Stimulated activated naive CD8-positive, alpha-beta T cell treated with anti-CD3 and anti-CD28 coated beads, Interleukin-15, amount 100 ng/mL, for 72 hours (primary cell): ENCODE measurements around the gene ENKUR.
"Not testable (repeated sequence)": the region's sequence is repeated elsewhere in the genome, so short reads cannot be mapped to it uniquely, and the experiment has no call there.

Experiments used
- ATAC-seq: fragments of 150-1000 bp; cut with Tn5 transposase; 2 replicates; pipeline ENCODE4 v1.10.0; 2021; ENCODE audit warnings: mild to moderate bottlenecking, moderate library complexity
- DNase-seq, 2 donors: peaks; one replicate each; pipeline ENCODE4 v3.0.0; 2021 to 2022
- H3K27ac Mint-ChIP-seq, 2 donors: one replicate each; pipeline ENCODE4 v1.8.0; 2022; ENCODE audit warnings: mild to moderate bottlenecking in 2 of 2, mixed read lengths in 2 of 2, moderate library complexity in 2 of 2
- H3K27me3 Mint-ChIP-seq: one replicate; pipeline ENCODE4 v1.8.0; 2022; ENCODE audit warnings: mixed read lengths
- H3K4me1 Mint-ChIP-seq: one replicate; pipeline ENCODE4 v1.8.0; 2022; ENCODE audit warnings: mild to moderate bottlenecking, mixed read lengths
- H3K4me3 Mint-ChIP-seq, 2 donors: one replicate each; pipeline ENCODE4 v1.8.0; 2022; ENCODE audit warnings: mild to moderate bottlenecking in 2 of 2, mixed read lengths in 2 of 2, moderate library complexity in 1 of 2
- H3K9me3 Mint-ChIP-seq, 2 donors: one replicate each; pipeline ENCODE4 v1.8.0; 2022; ENCODE audit warnings: mixed read lengths in 2 of 2

Gene ENKUR

DNA sequence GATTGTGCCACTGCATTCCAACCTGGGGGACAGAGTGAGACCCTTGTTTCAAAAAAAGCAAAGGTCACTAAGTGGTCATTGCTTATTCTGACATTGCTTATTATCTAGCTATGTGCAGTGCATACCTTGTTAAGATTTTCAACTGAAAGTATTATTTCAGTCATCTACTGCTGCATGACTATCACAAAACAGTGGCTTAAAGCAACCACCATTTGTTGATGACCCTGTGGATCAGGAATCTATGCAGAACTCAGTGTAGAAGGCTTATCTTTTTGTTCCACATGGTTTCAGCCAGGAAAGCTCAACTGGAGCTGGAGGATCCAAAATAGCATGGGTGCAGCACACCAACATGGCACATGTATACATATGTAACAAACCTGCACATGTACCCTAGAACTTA lies 23.6 kb upstream of the ENKUR start:
- Mint-ChIP-seq H3K27me3 (peaks cover 28% of the 10 kb centered on the region), H3K27ac (no peak overlapping the region)
- no peak for ATAC-seq

DNA sequence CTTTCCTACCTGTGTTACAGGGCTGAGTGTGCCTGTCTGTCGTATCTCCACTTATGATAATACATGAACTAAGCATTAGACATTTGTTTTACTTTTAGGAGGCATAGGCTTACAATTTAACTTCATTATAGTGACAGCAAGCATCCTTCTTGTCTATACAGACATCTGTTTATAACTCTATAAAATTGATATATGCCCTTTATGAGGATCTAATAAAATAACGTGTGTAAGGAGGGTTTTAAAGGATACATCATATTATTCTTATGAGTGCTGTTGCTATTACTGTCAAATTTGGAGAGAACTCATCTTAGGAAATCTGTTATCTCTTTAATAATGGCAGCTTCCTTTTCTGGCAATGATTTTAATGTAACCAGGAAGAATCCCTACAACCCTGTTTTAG lies 22.4 kb upstream of the ENKUR start:
- Mint-ChIP-seq H3K4me3 (no peak overlapping the region), H3K27me3 (peaks cover 24% of the 10 kb centered on the region), H3K9me3 (no peaks in the 10 kb centered on the region), H3K4me1 (no peaks in the 10 kb centered on the region), H3K27ac (no peak overlapping the region)
- no peak for DNase-seq
- no peak for ATAC-seq

More for the DNA sequence above, 23.6 kb upstream of the ENKUR start:
- no peak overlapping the region for H3K4me3 Mint-ChIP-seq
- no peaks in the 10 kb centered on the region for H3K4me1 Mint-ChIP-seq
- no peak for DNase-seq
- no peaks in the 10 kb centered on the region for H3K9me3 Mint-ChIP-seq

DNA sequence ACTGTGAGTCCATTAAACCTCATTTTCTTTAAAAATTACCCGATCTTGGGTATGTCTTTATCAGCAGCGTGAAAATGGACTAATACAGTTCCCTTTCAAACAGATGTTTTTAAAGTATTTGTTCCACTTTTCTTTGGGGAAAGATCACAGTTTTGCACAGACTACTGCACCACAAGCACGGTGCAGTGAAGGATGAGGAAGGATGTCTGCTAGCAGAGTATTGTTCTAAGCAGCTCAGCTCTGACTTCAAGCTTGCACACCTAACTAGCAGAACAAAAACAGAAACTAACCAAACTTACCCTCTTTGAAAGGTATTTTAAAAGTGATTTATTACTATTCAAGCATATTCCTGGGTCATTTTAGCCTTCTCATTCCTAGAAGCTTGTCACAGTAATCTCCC lies 20.4 kb upstream of the ENKUR start:
- Mint-ChIP-seq H3K9me3 (no peaks in the 10 kb centered on the region), H3K27me3 (peaks cover 24% of the 10 kb centered on the region), H3K4me1 (no peaks in the 10 kb centered on the region), H3K27ac (no peak overlapping the region), H3K4me3 (no peak overlapping the region)
- ATAC-seq (no peak), DNase-seq (no peak)

DNA sequence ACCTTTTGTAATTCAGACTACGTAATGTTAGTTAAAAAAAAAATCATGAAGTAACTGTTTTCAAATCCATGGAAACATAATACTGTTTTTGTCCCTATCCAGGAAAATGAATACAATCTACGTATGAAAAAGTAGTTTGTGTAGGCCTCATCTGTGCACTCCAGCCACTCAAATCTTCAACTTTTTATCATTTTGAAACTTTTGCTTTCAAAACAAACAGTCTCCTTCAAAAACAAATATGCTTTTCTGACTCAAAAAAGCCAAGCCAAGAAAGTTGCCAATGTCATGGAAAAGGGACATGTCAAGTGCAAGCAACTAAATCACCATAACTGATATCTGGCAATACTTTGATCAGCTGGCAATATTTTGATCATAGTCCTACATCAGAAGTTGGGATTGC lies 13.6 kb upstream of the ENKUR start:
- Mint-ChIP-seq H3K4me1 (no peaks in the 10 kb centered on the region), H3K9me3 (peaks cover 5 to 7% of the 10 kb centered on the region in 2 donors), H3K27ac (no peak overlapping the region), H3K4me3 (no peak overlapping the region), H3K27me3 (no peaks in the 10 kb centered on the region)
- no peak for DNase-seq
- ATAC-seq: no peak

DNA sequence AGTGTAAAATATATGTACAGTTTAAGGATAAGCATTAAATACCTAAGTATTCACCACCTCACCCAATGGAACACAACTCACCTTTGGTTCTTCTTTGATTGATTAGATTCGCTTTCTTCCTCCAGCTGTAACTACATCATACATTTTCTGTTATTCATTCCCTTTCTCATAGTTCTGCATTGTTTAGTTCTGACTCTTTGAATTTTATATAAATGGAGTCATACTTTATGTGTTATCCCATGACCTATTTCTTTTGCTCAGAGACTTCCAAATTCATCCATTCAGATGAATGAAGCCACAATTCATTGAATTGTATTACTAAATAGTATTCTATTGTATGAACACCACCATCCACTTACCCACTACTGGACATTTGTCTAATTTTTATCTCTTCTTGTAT lies 12.8 kb upstream of the ENKUR start:
- Mint-ChIP-seq H3K4me1 (no peaks in the 10 kb centered on the region), H3K9me3 (peaks cover 5 to 7% of the 10 kb centered on the region in 2 donors), H3K27me3 (no peaks in the 10 kb centered on the region), H3K4me3 (no peak overlapping the region), H3K27ac (no peak overlapping the region)
- DNase-seq: no peak
- no peak for ATAC-seq

DNA sequence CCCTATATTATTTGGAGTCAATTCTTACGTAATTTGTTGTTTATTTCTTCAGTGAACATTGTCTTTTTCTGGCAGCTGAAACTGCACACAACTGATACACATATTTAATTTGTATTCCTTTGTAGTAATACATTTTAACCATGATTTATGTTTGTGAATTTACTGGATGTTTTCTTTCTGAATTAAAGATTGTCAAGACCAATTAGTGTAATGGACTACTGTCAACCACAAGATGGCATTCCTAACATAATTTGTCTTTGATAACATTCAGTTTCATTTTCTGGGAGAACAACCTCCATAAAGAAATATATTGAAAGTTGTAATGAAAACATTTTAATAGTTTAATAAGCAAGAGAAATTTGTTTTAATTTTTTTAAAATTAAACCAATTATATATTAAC lies 10.5 kb upstream of the ENKUR start:
- no peak overlapping the region for H3K27ac Mint-ChIP-seq
- no peak for DNase-seq
- no peak for ATAC-seq

DNA sequence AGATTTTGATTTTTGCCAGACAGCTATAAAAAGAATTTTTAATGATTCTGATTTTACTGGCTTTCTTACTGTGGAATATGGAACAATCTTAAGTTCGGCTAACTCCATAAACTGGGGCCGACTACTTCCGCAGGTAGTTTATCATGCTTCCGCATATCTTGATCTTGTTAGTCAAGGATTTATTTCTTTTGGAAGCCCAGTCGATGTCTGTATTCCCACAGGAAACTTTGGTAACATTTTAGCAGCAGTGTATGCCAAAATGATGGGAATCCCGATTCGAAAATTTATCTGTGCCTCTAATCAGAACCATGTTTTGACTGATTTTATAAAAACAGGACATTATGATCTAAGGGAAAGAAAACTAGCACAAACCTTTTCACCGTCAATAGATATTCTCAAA lies 8.6 kb upstream of the ENKUR start:
- Mint-ChIP-seq H3K27me3 (no peaks in the 10 kb centered on the region), H3K4me3 (no peak overlapping the region), H3K4me1 (no peaks in the 10 kb centered on the region), H3K9me3 (no peaks in the 10 kb centered on the region), H3K27ac (no peak overlapping the region)
- ATAC-seq (no peak), DNase-seq (no peak)

More for the DNA sequence above, 10.5 kb upstream of the ENKUR start:
- Mint-ChIP-seq H3K9me3 (peaks cover 5 to 7% of the 10 kb centered on the region in 2 donors), H3K27me3 (no peaks in the 10 kb centered on the region), H3K4me1 (no peaks in the 10 kb centered on the region), H3K4me3 (no peak overlapping the region)

DNA sequence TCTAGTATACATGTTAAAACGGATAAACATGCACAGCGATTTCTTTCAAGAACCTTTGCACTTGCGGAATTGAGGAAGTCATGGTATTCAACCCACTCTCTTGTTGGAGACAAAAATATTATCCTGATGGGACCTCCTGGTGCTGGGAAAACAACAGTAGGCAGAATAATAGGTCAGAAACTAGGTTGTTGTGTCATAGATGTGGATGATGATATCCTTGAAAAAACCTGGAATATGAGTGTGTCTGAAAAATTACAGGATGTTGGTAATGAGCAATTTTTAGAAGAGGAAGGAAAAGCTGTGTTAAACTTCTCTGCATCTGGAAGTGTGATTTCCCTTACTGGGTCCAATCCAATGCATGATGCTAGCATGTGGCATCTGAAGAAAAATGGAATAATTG lies 7.3 kb upstream of the ENKUR start:
- no peaks in the 10 kb centered on the region for H3K27me3 Mint-ChIP-seq
- no peak for DNase-seq
- ATAC-seq: no peak
- peaks cover 4% of the 10 kb centered on the region for H3K4me1 Mint-ChIP-seq
- H3K27ac Mint-ChIP-seq: no peak overlapping the region
- H3K9me3 Mint-ChIP-seq: no peaks in the 10 kb centered on the region
- H3K4me3 Mint-ChIP-seq: no peak overlapping the region

DNA sequence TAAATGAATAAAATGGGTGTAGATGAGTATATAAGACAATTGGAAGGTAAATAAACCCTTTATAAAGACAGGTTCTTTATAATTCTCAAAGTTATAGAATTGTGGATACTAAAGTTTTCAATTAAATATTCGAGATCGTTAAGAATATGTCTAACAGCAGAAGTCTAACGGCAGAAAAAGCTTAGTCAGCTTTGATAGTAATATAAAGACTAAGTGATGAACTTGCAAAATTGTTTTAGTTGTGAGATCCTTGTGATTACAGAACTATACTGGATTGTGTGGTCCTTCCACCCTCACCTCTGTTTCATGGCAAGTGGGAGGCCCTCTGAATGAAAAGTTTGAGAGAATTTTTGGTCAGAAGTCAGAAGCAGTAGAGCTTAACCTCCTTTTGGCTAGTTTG lies 2.7 kb upstream of the ENKUR start:
- no peak overlapping the region for H3K4me3 Mint-ChIP-seq

DNA sequence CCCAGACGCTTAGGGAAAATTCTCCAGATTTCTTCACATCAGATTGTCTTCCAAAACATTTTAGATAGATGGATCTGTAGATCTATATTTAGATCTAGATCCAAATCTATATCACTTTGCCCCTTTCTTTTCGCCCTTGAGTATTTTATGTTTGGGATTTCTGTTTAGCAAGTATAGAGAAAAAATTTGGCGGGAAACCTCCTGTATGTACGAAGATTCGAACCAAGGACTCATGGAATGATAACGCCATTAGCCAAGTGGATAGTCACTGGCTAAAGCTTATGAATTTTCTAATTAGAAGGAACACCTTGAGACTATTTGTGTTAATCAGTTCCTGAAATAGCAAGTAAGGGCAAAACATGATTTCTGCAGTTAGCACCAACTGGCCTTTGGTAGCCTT lies 1.7 kb upstream of the ENKUR start:
- H3K4me3 Mint-ChIP-seq: peak overlapping the region; percentile 82 to 83
- H3K9me3 Mint-ChIP-seq: peaks cover 7 to 8% of the 10 kb centered on the region in 2 donors
- peaks cover 24% of the 10 kb centered on the region for H3K4me1 Mint-ChIP-seq
- peak overlapping the region in 1 of 2 donors; percentile 86 for H3K27ac Mint-ChIP-seq
- ATAC-seq (no peak), DNase-seq (no peak)
- H3K27me3 Mint-ChIP-seq: no peaks in the 10 kb centered on the region

More for the DNA sequence above, 2.7 kb upstream of the ENKUR start:
- no peaks in the 10 kb centered on the region for H3K27me3 Mint-ChIP-seq
- no peak for DNase-seq
- peaks cover 21% of the 10 kb centered on the region for H3K4me1 Mint-ChIP-seq
- no peak for ATAC-seq
- peak overlapping the region in 1 of 2 donors; percentile 76 for H3K27ac Mint-ChIP-seq
- no peaks in the 10 kb centered on the region for H3K9me3 Mint-ChIP-seq

DNA sequence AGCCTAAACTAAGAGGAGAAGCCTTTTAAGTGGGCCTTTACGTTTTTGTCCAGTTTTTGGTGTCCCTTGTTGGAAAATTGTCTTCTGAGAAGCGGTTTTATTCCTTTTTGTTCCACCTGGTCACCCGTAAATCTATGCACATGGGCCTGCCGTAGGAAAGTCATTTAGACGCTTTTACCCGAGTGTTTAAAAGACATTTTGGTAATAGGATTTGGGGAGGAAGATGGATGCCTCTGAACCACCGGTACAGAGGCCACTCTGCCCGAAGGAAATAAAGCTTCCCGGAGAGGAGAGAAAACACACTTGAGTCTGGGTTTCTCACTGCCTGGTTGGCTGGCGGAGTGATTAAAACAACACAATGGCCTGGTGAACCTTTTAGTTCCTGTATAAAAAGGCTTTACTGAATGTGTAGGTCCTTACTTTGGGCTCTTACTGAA lies 1.2 kb upstream of the ENKUR start:
- H3K4me3 Mint-ChIP-seq: peak overlapping the region; percentile 82 to 83
- no peak for DNase-seq

DNA sequence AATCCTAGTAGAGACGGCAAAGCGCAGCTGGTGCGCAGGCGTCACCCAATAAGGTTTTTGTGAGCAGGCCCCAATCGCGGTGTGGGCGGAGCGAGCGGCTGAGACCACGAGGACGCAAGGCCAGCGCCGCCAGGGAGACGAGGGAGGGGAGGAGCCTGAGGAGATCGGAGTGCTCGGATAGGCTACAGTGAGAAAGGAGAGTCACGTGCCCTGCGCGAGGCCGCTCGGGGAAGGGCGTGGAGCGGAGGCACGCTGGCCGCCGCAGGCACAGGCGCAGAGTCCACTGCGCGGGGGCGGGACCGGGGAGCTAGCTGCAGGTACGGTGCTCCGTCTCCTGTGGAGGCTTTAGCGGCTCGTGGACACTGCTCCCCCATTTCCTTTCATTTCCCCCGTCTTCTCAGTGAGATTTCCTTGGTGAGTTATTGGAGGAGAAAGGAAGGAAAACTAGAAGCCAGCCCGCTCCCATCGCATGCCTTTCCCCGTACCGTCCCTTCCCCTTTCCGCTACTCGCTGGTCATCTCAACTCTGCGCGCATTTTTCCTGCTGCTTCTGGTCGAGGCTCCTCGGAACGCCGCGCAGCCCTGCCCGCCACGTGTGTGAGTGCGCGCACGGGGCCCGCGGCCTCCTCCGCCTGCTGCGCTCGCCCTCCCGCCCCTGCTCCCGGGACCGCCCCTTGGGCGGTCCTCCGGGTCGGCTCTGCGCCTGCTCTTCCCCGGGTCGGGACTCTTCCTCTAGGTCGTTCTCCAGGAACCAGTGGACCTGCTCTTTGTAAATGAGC lies 607 bp upstream of the ENKUR start, which contains the start of gene THNSL1:
THNSL1 (plus strand) TSS at position 237 of the 778 bp plus-strand sequence. CDS start 6,612 bp downstream, outside the sequence.
- peak; percentile 98 for ATAC-seq
- H3K4me1 Mint-ChIP-seq: peaks cover 25% of the 10 kb centered on the region
- H3K4me3 Mint-ChIP-seq: peak within 1 kb of the TSS; percentile 82 to 83
- peak within 1 kb of the TSS; percentile 84 to 86 for H3K27ac Mint-ChIP-seq
- DNase-seq: peak; percentile 97 to 98
- H3K27me3 Mint-ChIP-seq: no peaks in the 10 kb centered on the region
- peaks cover 9 to 12% of the 10 kb centered on the region in 2 donors for H3K9me3 Mint-ChIP-seq

More for the DNA sequence above, 1.2 kb upstream of the ENKUR start:
- no peak for ATAC-seq
- Mint-ChIP-seq H3K4me1 (peaks cover 25% of the 10 kb centered on the region), H3K27me3 (no peaks in the 10 kb centered on the region), H3K9me3 (peaks cover 9 to 12% of the 10 kb centered on the region in 2 donors), H3K27ac (peak overlapping the region; percentile 84 to 86)

DNA sequence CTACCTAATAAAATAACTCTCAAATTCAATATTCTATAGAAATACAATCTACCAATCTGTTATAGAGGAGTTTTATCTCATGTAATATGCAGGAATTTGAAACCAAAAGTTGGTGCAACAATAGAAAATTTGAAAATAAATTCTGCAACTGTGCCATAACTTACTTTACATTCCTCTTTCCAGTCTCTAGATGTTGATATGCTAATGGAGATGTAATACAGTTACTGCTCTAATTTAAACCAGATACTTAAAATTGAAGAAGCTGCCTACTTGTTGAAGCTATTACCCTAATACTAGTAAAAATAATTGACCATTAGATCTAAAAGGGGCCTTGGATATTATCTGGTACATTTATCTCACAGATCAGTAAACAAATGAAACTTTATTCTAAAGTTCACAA lies 1.4 kb downstream of the ENKUR start:
- Mint-ChIP-seq H3K27me3 (no peaks in the 10 kb centered on the region), H3K27ac (no peak overlapping the region), H3K4me1 (peaks cover 25% of the 10 kb centered on the region), H3K4me3 (no peak overlapping the region), H3K9me3 (peaks cover 9 to 12% of the 10 kb centered on the region in 2 donors)
- ATAC-seq (no peak), DNase-seq (no peak)

DNA sequence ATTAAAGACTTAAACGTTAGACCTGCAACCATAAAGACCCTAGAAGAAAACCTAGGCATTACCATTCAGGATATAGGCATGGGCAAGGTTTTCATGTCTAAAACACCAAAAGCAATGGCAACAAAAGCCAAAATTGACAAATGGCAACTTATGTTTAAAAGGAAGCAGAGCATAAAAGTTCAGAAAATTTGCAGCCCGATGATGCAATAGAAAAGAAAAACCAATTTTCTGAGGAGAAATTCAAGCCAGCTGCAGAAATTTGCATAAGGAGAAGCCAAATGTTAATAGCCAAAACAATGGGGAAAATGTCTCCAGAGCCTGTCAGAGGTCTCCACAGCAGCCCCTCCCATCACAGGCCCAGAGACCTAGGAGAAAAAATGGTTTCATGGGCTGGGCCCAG lies 4.4 kb downstream of the ENKUR start:
- not testable (repeated sequence) for ATAC-seq, H3K27me3 Mint-ChIP-seq

DNA sequence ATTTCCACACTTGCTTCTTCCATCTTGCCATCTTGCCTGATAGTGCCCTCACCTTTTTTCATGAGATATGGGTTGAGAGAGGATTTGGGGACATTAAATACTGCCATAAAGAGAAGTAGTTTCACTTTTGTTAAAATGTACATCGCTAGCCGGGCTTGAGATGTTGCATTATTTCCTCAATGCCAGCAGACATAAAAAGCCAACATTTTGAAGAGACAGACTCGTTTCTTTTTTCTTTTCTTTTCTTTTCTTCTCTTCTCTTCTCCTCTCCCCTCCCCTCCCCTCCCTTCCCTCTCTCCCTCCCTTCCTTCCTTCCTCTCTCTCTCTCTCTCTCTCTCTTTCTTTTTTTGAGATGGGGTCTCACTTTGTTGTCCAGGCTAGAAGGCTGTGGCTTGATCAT lies 17.9 kb downstream of the ENKUR start:
- Mint-ChIP-seq H3K4me1 (no peaks in the 10 kb centered on the region), H3K4me3 (no peak overlapping the region), H3K27me3 (no peaks in the 10 kb centered on the region), H3K27ac (no peak overlapping the region), H3K9me3 (peaks cover 14 to 19% of the 10 kb centered on the region in 2 donors)
- DNase-seq (no peak), ATAC-seq (no peak)

More for the DNA sequence above, 4.4 kb downstream of the ENKUR start:
- not testable (repeated sequence) for DNase-seq, H3K27ac Mint-ChIP-seq, H3K4me3 Mint-ChIP-seq
- peaks cover 13% of the 10 kb centered on the region for H3K4me1 Mint-ChIP-seq
- peaks cover 9 to 12% of the 10 kb centered on the region in 2 donors for H3K9me3 Mint-ChIP-seq

DNA sequence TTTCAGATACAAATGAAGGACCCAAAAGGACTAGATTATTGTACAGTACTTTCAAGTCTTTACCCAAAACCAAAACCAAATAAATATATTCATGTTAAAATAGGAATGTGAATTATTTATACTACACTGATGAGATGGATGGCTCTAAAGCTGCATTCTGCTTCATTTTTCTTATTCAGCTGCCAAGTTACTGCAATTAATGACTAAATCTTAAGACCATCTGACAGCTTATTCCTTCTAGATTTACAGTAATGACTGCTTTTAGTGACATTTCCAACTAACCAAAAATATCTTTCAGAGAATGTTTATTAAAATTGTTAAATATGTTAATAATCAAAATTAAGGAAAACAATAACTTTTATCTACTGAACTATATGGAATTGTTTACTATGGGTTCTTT lies 20.9 kb downstream of the ENKUR start:
- no peak overlapping the region for H3K27ac Mint-ChIP-seq

More for the DNA sequence above, 20.9 kb downstream of the ENKUR start:
- Mint-ChIP-seq H3K4me1 (no peaks in the 10 kb centered on the region), H3K4me3 (no peak overlapping the region), H3K9me3 (no peaks in the 10 kb centered on the region), H3K27me3 (no peaks in the 10 kb centered on the region)
- DNase-seq (no peak), ATAC-seq (no peak)
